ENCODE results near the gene PLXNC1. TPM values are rescaled to one million over a fixed set of nuclear protein-coding genes. Genes with fewer than 3 reads are reported as not detected.

The PLXNC1 gene
- total and polyA plus RNA-seq, 2 of the 8 experiments (the other 6 are each of a cell fraction or from before 2014, with no cell fraction given), result 0.83 to 2.0 TPM

DNA sequence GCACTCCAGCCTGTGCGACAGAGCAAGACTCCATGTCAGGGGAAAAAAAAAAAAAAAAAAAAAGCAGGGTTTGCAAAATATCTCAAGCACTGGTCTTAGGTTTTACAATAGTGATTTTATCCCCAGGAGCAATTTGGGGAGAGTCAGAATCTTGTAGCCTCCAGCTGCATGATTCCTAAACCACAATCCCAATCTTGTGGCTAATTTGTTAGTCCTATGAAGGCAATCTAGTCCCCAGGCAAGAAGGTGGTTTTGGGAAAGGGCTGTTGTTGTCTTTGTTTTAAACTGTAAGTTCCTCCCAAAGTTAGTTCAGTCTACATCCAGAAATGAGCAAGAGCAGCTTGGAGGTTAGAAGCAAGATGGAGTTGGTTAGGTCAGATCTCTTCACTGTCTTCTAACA lies 135.7 kb downstream of the PLXNC1 start:
- Histone ChIP-seq H2AFZ (ENCODE audit: low read length) (no peak overlapping the region), H3K18ac (ENCODE audit: extremely low read depth, low read length) (no peak overlapping the region), H3K9me3 (ENCODE audit: insufficient read depth in 2 of 2, low read depth in 1 of 2, low read length in 1 of 2) (no peaks in the 10 kb centered on the region), H3K14ac (ENCODE audit: insufficient read length) (no peak overlapping the region), H3K9ac (replicated peaks in 1 of 4; ENCODE audit: extremely low read depth in 1 of 4, low read depth in 3 of 4, low read length in 3 of 4) (no peak overlapping the region), H3K4ac (replicated peaks; ENCODE audit: insufficient read length, low read depth, low read length) (no peak overlapping the region), H3K4me3 (ENCODE audit: extremely low read depth in 1 of 4, insufficient read depth in 2 of 4, low read depth in 3 of 4, low read length in 4 of 4) (no peak overlapping the region), H3K4me1 (replicated peaks in 1 of 4; ENCODE audit: control insufficient read depth in 3 of 4, insufficient read depth in 4 of 4, low read length in 3 of 4) (peaks cover 0 to 12% (median 7%) of the 10 kb centered on the region in 4 experiments; a peak in 6 of 7 replicates), H3K27me3 (replicated peaks in 1 of 4; ENCODE audit: control insufficient read depth in 3 of 4, extremely low read depth in 1 of 4, insufficient read depth in 3 of 4, low read length in 3 of 4) (no peaks in the 10 kb centered on the region), H2BK120ac (replicated peaks; ENCODE audit: low read depth, low read length) (no peak overlapping the region), H3K56ac (replicated peaks; ENCODE audit: insufficient read length, low read depth, low read length) (no peak overlapping the region), H3K79me1 (ENCODE audit: low read depth, low read length) (no peaks in the 10 kb centered on the region), H3K4me2 (ENCODE audit: insufficient read depth in 1 of 2, low read depth in 2 of 2, low read length in 2 of 2) (no peak overlapping the region), H4K91ac (replicated peaks; ENCODE audit: insufficient read length, low read length) (no peak overlapping the region), H3K36me3 (ENCODE audit: control insufficient read depth in 2 of 4, insufficient read depth in 4 of 4, low read length in 3 of 4) (peaks cover 0 to 3% (median 0%) of the 10 kb centered on the region in 4 experiments; a peak in 2 of 8 replicates), H4K5ac (ENCODE audit: insufficient read length, low read depth, low read length) (no peak overlapping the region), H4K20me1 (replicated peaks in 1 of 2; ENCODE audit: control insufficient read depth in 1 of 2, insufficient read depth in 2 of 2, low read length in 2 of 2) (no peaks in the 10 kb centered on the region), H2BK12ac (ENCODE audit: low read depth, low read length) (no peak overlapping the region), H2BK15ac (ENCODE audit: low read length) (no peak overlapping the region), H3K23ac (ENCODE audit: insufficient read length) (no peak overlapping the region), H3K27ac (ENCODE audit: low read depth, low read length) (no peak overlapping the region), H4K8ac (ENCODE audit: extremely low read depth, insufficient read depth, low read length) (no peak overlapping the region), H3K23me2 (ENCODE audit: low read depth, low read length) (no peaks in the 10 kb centered on the region), H2BK20ac (ENCODE audit: low read length) (no peak overlapping the region), H2AK5ac (ENCODE audit: low read depth, low read length) (no peak overlapping the region), H2BK5ac (ENCODE audit: low read depth, low read length) (no peak overlapping the region), H3K79me2 (ENCODE audit: control insufficient read depth in 1 of 2, insufficient read depth in 2 of 2, low read length in 2 of 2) (no peaks in the 10 kb centered on the region)
- TF ChIP-seq SRF (IDR thresholded peaks at IDR 0.05; ENCODE audit: low read depth, low read length), result no peak
- TF ChIP-seq ASH2L (IDR thresholded peaks at IDR 0.05; ENCODE audit: low read length), result no peak
- no peak for TF ChIP-seq JUN (IDR thresholded peaks at IDR 0.05; ENCODE audit: low read depth, low read length)
- CTCF ChIA-PET (ENCODE audit: partially characterized antibody), result interaction anchor here (1.0 to 1.8 kb wide), 3 partner anchors 12 to 64 kb away, joined by 3 to 4 read pairs (median 3); no protein-coding TSS in a partner anchor
- POLR2A ChIA-PET (ENCODE audit: partially characterized antibody), result no interaction called here
- no CpG with 5 or more reads among the region's 1 CpG for WGBS, 2 experiments (ENCODE audit: extremely low coverage in 1 of 2, insufficient coverage in 1 of 2, insufficient read length in 1 of 2, insufficient replicate concordance in 2 of 2, low coverage in 1 of 2, low lambda C conversion rate in 2 of 2, missing lambda C conversion rate in 1 of 2)
- FAIRE-seq, result no peak
- peak in 1 of 2 experiments; percentile 8 for DNase-seq (ENCODE audit: low read depth in 1 of 2, low spot score in 2 of 2)
